ENCODE data around the gene QRFP.

QRFP gene

DNA sequence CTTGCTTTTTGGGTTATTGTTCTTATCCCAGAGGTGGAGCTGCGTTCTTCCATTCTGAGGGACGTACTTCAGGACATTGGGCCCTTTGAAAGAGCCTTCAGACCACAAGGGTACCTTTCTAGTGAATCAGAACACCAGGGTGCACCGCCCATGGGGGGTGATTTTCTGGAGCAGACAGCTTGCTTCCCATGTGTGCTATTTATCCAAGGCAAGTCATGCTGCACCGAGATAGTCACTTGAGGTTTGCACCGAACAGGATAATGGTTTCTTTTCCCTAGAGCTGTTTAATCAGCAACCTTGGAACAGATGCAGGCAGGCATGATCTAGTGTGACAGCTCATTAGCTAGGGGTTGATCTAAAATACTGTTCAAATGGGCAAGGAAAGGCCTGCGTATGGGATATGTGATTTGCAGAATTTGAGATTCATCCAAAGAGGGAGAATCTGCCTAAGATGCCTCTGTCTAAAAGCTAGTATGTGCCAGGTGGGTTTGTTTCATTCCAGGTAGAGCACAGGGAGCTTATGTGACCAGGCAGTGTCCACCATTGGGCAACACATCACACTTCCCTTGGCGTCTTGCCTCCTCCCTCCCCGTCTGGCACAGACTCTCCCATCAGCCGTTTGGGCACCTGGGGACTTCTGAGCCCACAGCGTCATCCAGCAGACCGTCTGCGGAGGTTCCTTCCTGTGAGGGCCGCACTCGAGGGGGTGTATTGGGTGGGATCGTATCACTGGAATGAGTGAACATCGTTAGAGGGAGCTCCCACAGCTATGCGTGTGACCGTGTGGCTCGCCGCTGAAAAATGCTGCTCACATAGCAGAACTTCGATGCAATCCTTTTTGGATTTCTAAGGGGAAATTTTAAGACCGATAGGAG lies 38.5 kb downstream of the QRFP start:
- H3K4me1 ChIP-seq (ENCODE audit: insufficient read depth, low read length), result no peaks in the 10 kb centered on the region
- H3K27me3 ChIP-seq (ENCODE audit: insufficient read depth, low read length, poor library complexity), result no peaks in the 10 kb centered on the region
- no peak for TF ChIP-seq EZH2 (IDR thresholded peaks at IDR 0.05; ENCODE audit: borderline replicate concordance, low read depth, low read length, severe bottlenecking)
- TF ChIP-seq, protein P1, sequence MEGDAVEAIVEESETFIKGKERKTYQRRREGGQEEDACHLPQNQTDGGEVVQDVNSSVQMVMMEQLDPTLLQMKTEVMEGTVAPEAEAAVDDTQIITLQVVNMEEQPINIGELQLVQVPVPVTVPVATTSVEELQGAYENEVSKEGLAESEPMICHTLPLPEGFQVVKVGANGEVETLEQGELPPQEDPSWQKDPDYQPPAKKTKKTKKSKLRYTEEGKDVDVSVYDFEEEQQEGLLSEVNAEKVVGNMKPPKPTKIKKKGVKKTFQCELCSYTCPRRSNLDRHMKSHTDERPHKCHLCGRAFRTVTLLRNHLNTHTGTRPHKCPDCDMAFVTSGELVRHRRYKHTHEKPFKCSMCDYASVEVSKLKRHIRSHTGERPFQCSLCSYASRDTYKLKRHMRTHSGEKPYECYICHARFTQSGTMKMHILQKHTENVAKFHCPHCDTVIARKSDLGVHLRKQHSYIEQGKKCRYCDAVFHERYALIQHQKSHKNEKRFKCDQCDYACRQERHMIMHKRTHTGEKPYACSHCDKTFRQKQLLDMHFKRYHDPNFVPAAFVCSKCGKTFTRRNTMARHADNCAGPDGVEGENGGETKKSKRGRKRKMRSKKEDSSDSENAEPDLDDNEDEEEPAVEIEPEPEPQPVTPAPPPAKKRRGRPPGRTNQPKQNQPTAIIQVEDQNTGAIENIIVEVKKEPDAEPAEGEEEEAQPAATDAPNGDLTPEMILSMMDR (IDR thresholded peaks at IDR 0.05; ENCODE audit: borderline replicate concordance, extremely low read depth, low read length, poor library complexity, severe bottlenecking), result no peak
- peaks cover 29% of the 10 kb centered on the region; the same call in 1 of the 2 replicates for H4K20me1 ChIP-seq (ENCODE audit: insufficient read depth, low read length)
- no peak overlapping the region for H3K9ac ChIP-seq (ENCODE audit: low read depth, low read length)
- H3K27ac ChIP-seq (ENCODE audit: low read length), result no peak overlapping the region
- H3K79me2 ChIP-seq (ENCODE audit: insufficient read depth, low read length), result peaks cover 34% of the 10 kb centered on the region; the same call in 1 of the 2 replicates
- no peaks in the 10 kb centered on the region for H3K9me3 ChIP-seq (ENCODE audit: insufficient read depth, low read length, severe bottlenecking)
- no peak overlapping the region for H3K4me3 ChIP-seq (ENCODE audit: low read depth in 1 of 2, low read length in 2 of 2)
- H2AFZ ChIP-seq (ENCODE audit: low read depth, low read length), result no peak overlapping the region
- ATAC-seq (ENCODE audit: insufficient read depth, low read depth) (no peak), DNase-seq (no peak)
- no peak overlapping the region for H3K4me2 ChIP-seq (ENCODE audit: insufficient read depth, low read length)
- H3K36me3 ChIP-seq (ENCODE audit: insufficient read depth, low read length), result peaks cover 88% of the 10 kb centered on the region

DNA sequence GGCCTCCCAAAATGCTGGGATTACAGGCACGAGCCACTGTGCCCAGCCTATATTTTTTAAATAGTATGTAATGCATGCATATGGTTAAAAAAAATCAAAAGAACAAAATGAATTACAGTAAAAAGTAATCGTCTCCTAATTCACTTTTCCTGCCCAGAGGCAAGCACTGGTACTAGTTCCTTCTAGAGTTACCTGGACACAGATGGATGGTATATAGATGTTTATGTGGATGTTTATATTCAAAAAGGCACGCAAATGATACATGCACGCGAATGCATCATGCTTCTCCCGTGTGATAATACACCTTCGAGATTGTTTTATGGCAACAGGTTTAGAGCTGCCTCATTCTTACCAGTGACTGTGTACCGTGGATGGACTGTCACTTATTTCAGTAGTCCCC lies 40.1 kb downstream of the QRFP start:
- Histone ChIP-seq H3K27me3 (ENCODE audit: insufficient read depth, low read length, poor library complexity) (no peaks in the 10 kb centered on the region), H2AFZ (ENCODE audit: low read depth, low read length) (no peak overlapping the region), H3K27ac (ENCODE audit: low read length) (no peak overlapping the region), H3K4me1 (ENCODE audit: insufficient read depth, low read length) (no peaks in the 10 kb centered on the region), H3K4me3 (ENCODE audit: low read depth in 1 of 2, low read length in 2 of 2) (no peak overlapping the region), H3K79me2 (ENCODE audit: insufficient read depth, low read length) (peaks cover 45% of the 10 kb centered on the region), H3K4me2 (ENCODE audit: insufficient read depth, low read length) (no peak overlapping the region), H3K9me3 (ENCODE audit: insufficient read depth, low read length, severe bottlenecking) (no peaks in the 10 kb centered on the region), H3K36me3 (ENCODE audit: insufficient read depth, low read length) (peaks cover 72% of the 10 kb centered on the region), H4K20me1 (ENCODE audit: insufficient read depth, low read length) (peaks cover 25% of the 10 kb centered on the region; the same call in 1 of the 2 replicates), H3K9ac (ENCODE audit: low read depth, low read length) (no peak overlapping the region)
- DNase-seq (no peak), ATAC-seq (ENCODE audit: insufficient read depth, low read depth) (no peak)
- TF ChIP-seq EZH2 (IDR thresholded peaks at IDR 0.05; ENCODE audit: borderline replicate concordance, low read depth, low read length, severe bottlenecking), result no peak
- TF ChIP-seq, protein P1 (IDR thresholded peaks at IDR 0.05; ENCODE audit: borderline replicate concordance, extremely low read depth, low read length, poor library complexity, severe bottlenecking), result no peak

DNA sequence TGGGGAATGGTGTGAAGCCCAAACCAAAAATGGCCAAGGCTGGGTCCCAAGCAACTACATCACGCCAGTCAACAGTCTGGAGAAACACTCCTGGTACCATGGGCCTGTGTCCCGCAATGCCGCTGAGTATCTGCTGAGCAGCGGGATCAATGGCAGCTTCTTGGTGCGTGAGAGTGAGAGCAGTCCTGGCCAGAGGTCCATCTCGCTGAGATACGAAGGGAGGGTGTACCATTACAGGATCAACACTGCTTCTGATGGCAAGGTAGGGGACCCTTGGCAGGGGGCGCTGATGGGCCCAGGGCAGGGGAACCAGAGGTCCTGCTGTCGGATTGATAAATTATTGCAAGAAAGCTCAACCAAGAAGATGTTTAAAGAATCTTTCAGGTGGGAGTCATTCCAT lies 41.8 kb downstream of the QRFP start:
- Histone ChIP-seq H3K9ac (ENCODE audit: low read depth, low read length) (no peak overlapping the region), H3K4me2 (ENCODE audit: insufficient read depth, low read length) (no peak overlapping the region), H2AFZ (ENCODE audit: low read depth, low read length) (no peak overlapping the region), H3K27ac (ENCODE audit: low read length) (no peak overlapping the region; the same call in 1 of the 2 replicates), H4K20me1 (ENCODE audit: insufficient read depth, low read length) (peaks cover 23% of the 10 kb centered on the region; the same call in 1 of the 2 replicates), H3K4me1 (ENCODE audit: insufficient read depth, low read length) (no peaks in the 10 kb centered on the region), H3K9me3 (ENCODE audit: insufficient read depth, low read length, severe bottlenecking) (no peaks in the 10 kb centered on the region), H3K27me3 (ENCODE audit: insufficient read depth, low read length, poor library complexity) (no peaks in the 10 kb centered on the region), H3K36me3 (ENCODE audit: insufficient read depth, low read length) (peaks cover 58% of the 10 kb centered on the region), H3K4me3 (ENCODE audit: low read depth in 1 of 2, low read length in 2 of 2) (no peak overlapping the region), H3K79me2 (ENCODE audit: insufficient read depth, low read length) (peaks cover 56% of the 10 kb centered on the region)
- DNase-seq, result no peak
- TF ChIP-seq, protein P1 (IDR thresholded peaks at IDR 0.05; ENCODE audit: borderline replicate concordance, extremely low read depth, low read length, poor library complexity, severe bottlenecking), result no peak
- TF ChIP-seq EZH2 (IDR thresholded peaks at IDR 0.05; ENCODE audit: borderline replicate concordance, low read depth, low read length, severe bottlenecking), result no peak
- no peak for ATAC-seq (ENCODE audit: insufficient read depth, low read depth)

Measured in DND-41 (cell line).